ENCODE data around the gene OR1D5. TPM values are rescaled to one million over a fixed set of nuclear protein-coding genes. Genes with fewer than 3 reads are reported as not detected.
"Not testable (repeated sequence)": the region's sequence is repeated elsewhere in the genome, so short reads cannot be mapped to it uniquely, and the experiment has no call there.

Gene OR1D5
- total RNA-seq, 1 donor from 2014 or later = not detected

GRCh38 chr17:3033248-3033640, 30.2 kb downstream of the OR1D5 start:
- Mint-ChIP-seq H3K4me1 (peaks cover 4% of the 10 kb centered on the region), H3K9me3 (no peaks in the 10 kb centered on the region), H3K36me3 (no peaks in the 10 kb centered on the region)

GRCh38 chr17:3032258-3033247, 30.9 kb downstream of the OR1D5 start:
- Mint-ChIP-seq H3K27ac (no peak overlapping the region), H3K9me3 (no peaks in the 10 kb centered on the region), H3K4me3 (no peak overlapping the region), H3K27me3 (ENCODE audit: low read depth) (no peaks in the 10 kb centered on the region), H3K36me3 (no peaks in the 10 kb centered on the region), H3K4me1 (peaks cover 4% of the 10 kb centered on the region)
- peak in 1 of 2 experiments; percentile 34 for DNase-seq (ENCODE audit: low spot score in 2 of 2, unreplicated experiment in 2 of 2)
- TF ChIP-seq CTCF (IDR thresholded peaks at IDR 0.05; ENCODE audit: unreplicated experiment) = no peak

More at GRCh38 chr17:3033248-3033640, 30.2 kb downstream of the OR1D5 start:
- H3K27ac Mint-ChIP-seq = no peak overlapping the region
- DNase-seq (ENCODE audit: low spot score in 2 of 2, unreplicated experiment in 2 of 2) = peak in 1 of 2 experiments; percentile 29
- TF ChIP-seq CTCF (IDR thresholded peaks at IDR 0.05; ENCODE audit: unreplicated experiment) = no peak
- H3K4me3 Mint-ChIP-seq = no peak overlapping the region
- no peaks in the 10 kb centered on the region for H3K27me3 Mint-ChIP-seq (ENCODE audit: low read depth)

GRCh38 chr17:3030852-3031470, 32.4 kb downstream of the OR1D5 start:
- DNase-seq (ENCODE audit: low spot score in 2 of 2, unreplicated experiment in 2 of 2); H3K9me3 Mint-ChIP-seq; H3K4me1 Mint-ChIP-seq; H3K27me3 Mint-ChIP-seq (ENCODE audit: low read depth); H3K4me3 Mint-ChIP-seq; H3K36me3 Mint-ChIP-seq: not testable (repeated sequence)
- peak overlapping the region; percentile 12 for H3K27ac Mint-ChIP-seq

GRCh38 chr17:3030096-3030495, 33.3 kb downstream of the OR1D5 start:
- H3K4me1 Mint-ChIP-seq = peaks cover 4% of the 10 kb centered on the region
- no peak overlapping the region for H3K27ac Mint-ChIP-seq
- no peak overlapping the region for H3K4me3 Mint-ChIP-seq
- no peak for DNase-seq (ENCODE audit: low spot score in 2 of 2, unreplicated experiment in 2 of 2)
- no peaks in the 10 kb centered on the region for H3K27me3 Mint-ChIP-seq (ENCODE audit: low read depth)
- H3K36me3 Mint-ChIP-seq = no peaks in the 10 kb centered on the region
- no peaks in the 10 kb centered on the region for H3K9me3 Mint-ChIP-seq
- no peak for TF ChIP-seq CTCF (IDR thresholded peaks at IDR 0.05; ENCODE audit: unreplicated experiment)

GRCh38 chr17:3029213-3029913, 34.0 kb downstream of the OR1D5 start:
- H3K4me1 Mint-ChIP-seq = peaks cover 4% of the 10 kb centered on the region
- no peak for DNase-seq (ENCODE audit: low spot score in 2 of 2, unreplicated experiment in 2 of 2)
- H3K27me3 Mint-ChIP-seq (ENCODE audit: low read depth) = no peaks in the 10 kb centered on the region
- no peak for TF ChIP-seq CTCF (IDR thresholded peaks at IDR 0.05; ENCODE audit: unreplicated experiment)
- H3K27ac Mint-ChIP-seq = no peak overlapping the region
- no peak overlapping the region for H3K4me3 Mint-ChIP-seq
- no peaks in the 10 kb centered on the region for H3K36me3 Mint-ChIP-seq
- H3K9me3 Mint-ChIP-seq = peaks cover 5% of the 10 kb centered on the region

All from mesothelial cell of epicardium (in vitro differentiated cells).